Mesendoderm (in vitro differentiated cells): ENCODE measurements around the gene CCSER1.
A peak's percentile ranks its signal among the peaks of the same experiment; 100 is the strongest.

Experiments used
- DNase-seq: peaks from one replicate; pipeline ENCODE4 v3.0.0; 2013
- H2AK5ac ChIP-seq: 2 replicates; pipeline ENCODE4 v1.6.1; 2013; ENCODE audit warnings: low read length, inconsistent platforms
- H2BK120ac ChIP-seq: 2 replicates; pipeline ENCODE4 v1.6.1; 2013; ENCODE audit warnings: low read depth, mild to moderate bottlenecking, low read length, moderate library complexity, mixed read lengths
- H2BK15ac ChIP-seq: replicated peaks from 2 replicates; pipeline ENCODE4 v1.6.1; 2013; ENCODE audit warnings: low read depth, mild to moderate bottlenecking, moderate library complexity
- H2BK5ac ChIP-seq: 2 replicates; pipeline ENCODE4 v1.6.1; 2013; ENCODE audit warnings: low read length, inconsistent platforms
- H3K18ac ChIP-seq: 2 replicates; pipeline ENCODE4 v1.6.1; 2013; ENCODE audit warnings: mild to moderate bottlenecking, low read length, mixed read lengths
- H3K23ac ChIP-seq: one replicate; pipeline ENCODE4 v1.6.1; 2013; ENCODE audit warnings: low read length
- H3K27ac ChIP-seq: 2 replicates; pipeline ENCODE4 v1.5.1; 2013; ENCODE audit warnings: low read depth, mild to moderate bottlenecking, inconsistent platforms, low read length, moderate library complexity
- H3K27me3 ChIP-seq: 2 replicates; pipeline ENCODE4 v1.6.1; 2013; ENCODE audit warnings: low read length, control low read depth, mild to moderate bottlenecking, inconsistent platforms; ENCODE audit not compliant: insufficient read depth, poor library complexity
- H3K36me3 ChIP-seq: 2 replicates; pipeline ENCODE4 v1.6.1; 2013; ENCODE audit warnings: low read length, inconsistent platforms; ENCODE audit not compliant: control insufficient read depth, insufficient read depth
- H3K4ac ChIP-seq: one replicate; pipeline ENCODE4 v1.6.1; 2013; ENCODE audit warnings: low read depth, mild to moderate bottlenecking, low read length, moderate library complexity
- H3K4me1 ChIP-seq: 2 replicates; pipeline ENCODE4 v1.6.1; 2013; ENCODE audit warnings: low read depth, low read length, inconsistent platforms; ENCODE audit not compliant: control insufficient read depth
- H3K4me2 ChIP-seq: 2 replicates; pipeline ENCODE4 v1.6.1; 2013; ENCODE audit warnings: low read length
- H3K4me3 ChIP-seq: 2 replicates; pipeline ENCODE4 v1.5.1; 2013; ENCODE audit warnings: mild to moderate bottlenecking, low read length
- H3K56ac ChIP-seq: one replicate; pipeline ENCODE4 v1.6.1; 2013; ENCODE audit warnings: low read length
- H3K79me1 ChIP-seq: 2 replicates; pipeline ENCODE4 v1.6.1; 2013; ENCODE audit warnings: low read length, inconsistent platforms
- H3K79me2 ChIP-seq: 2 replicates; pipeline ENCODE4 v1.6.1; 2013; ENCODE audit warnings: mild to moderate bottlenecking, low read length; ENCODE audit not compliant: control insufficient read depth, insufficient read depth
- H3K9ac ChIP-seq: 2 replicates; pipeline ENCODE4 v1.6.1; 2013; ENCODE audit warnings: low read length, inconsistent platforms
- H4K5ac ChIP-seq: one replicate; pipeline ENCODE4 v1.6.1; 2013; ENCODE audit warnings: low read length
- H4K8ac ChIP-seq: one replicate; pipeline ENCODE4 v1.6.1; 2013; ENCODE audit warnings: low read depth, mild to moderate bottlenecking, control low read depth, low read length, moderate library complexity
- WGBS: extraction: QIAGEN DNeasy Blood & Tissue Kit; methylation state at CpG from one replicate; pipeline ENCODE4 v1.1.7; 2013; ENCODE audit warnings: low lambda C conversion rate, missing lambda C conversion rate; ENCODE audit not compliant: insufficient coverage; ENCODE audit errors: extremely low coverage; 5-methylcytosine and 5-hydroxymethylcytosine counted together

CCSER1 gene

GRCh38 chr4:90121676-90122354 is 5.4 kb upstream of the CCSER1 start:
- DNase-seq, result no peak
- Histone ChIP-seq H3K4ac (no peak overlapping the region), H3K27me3 (no peaks in the 10 kb centered on the region), H3K9ac (no peak overlapping the region), H4K8ac (no peak overlapping the region), H3K23ac (no peak overlapping the region), H2BK120ac (no peak overlapping the region), H3K4me1 (no peaks in the 10 kb centered on the region), H3K27ac (no peak overlapping the region), H2BK5ac (no peak overlapping the region), H2BK15ac (no peak overlapping the region), H3K4me2 (no peak overlapping the region), H3K36me3 (no peaks in the 10 kb centered on the region), H2AK5ac (no peak overlapping the region), H3K18ac (no peak overlapping the region), H3K79me2 (no peaks in the 10 kb centered on the region), H3K56ac (no peak overlapping the region), H3K79me1 (no peaks in the 10 kb centered on the region), H4K5ac (no peak overlapping the region), H3K4me3 (no peak overlapping the region)
- WGBS, result no CpG with 5 or more reads among the region's 3 CpGs

GRCh38 chr4:90122355-90122748 is 4.8 kb upstream of the CCSER1 start:
- H3K36me3 ChIP-seq, result no peaks in the 10 kb centered on the region
- H3K56ac ChIP-seq, result no peak overlapping the region
- no peaks in the 10 kb centered on the region for H3K4me1 ChIP-seq
- H3K4me2 ChIP-seq, result no peak overlapping the region
- H2BK15ac ChIP-seq, result no peak overlapping the region
- H2BK5ac ChIP-seq, result no peak overlapping the region
- no CpG with 5 or more reads among the region's 7 CpGs for WGBS
- H3K23ac ChIP-seq, result no peak overlapping the region
- no peak for DNase-seq
- H4K5ac ChIP-seq, result no peak overlapping the region
- H3K27ac ChIP-seq, result no peak overlapping the region
- H3K79me2 ChIP-seq, result no peaks in the 10 kb centered on the region
- H3K4me3 ChIP-seq, result no peak overlapping the region
- no peak overlapping the region for H3K4ac ChIP-seq
- no peak overlapping the region for H3K9ac ChIP-seq
- H3K27me3 ChIP-seq, result no peaks in the 10 kb centered on the region
- H4K8ac ChIP-seq, result no peak overlapping the region
- H3K18ac ChIP-seq, result no peak overlapping the region
- no peaks in the 10 kb centered on the region for H3K79me1 ChIP-seq
- no peak overlapping the region for H2AK5ac ChIP-seq
- no peak overlapping the region for H2BK120ac ChIP-seq

GRCh38 chr4:90124276-90124675 is 2.9 kb upstream of the CCSER1 start:
- H3K79me2 ChIP-seq, result no peaks in the 10 kb centered on the region
- H3K4me3 ChIP-seq, result no peak overlapping the region
- H3K56ac ChIP-seq, result no peak overlapping the region
- no peak overlapping the region for H4K8ac ChIP-seq
- no peak overlapping the region for H3K27ac ChIP-seq
- no peak overlapping the region for H2AK5ac ChIP-seq
- no peak for DNase-seq
- H3K27me3 ChIP-seq, result no peaks in the 10 kb centered on the region
- no peak overlapping the region for H3K18ac ChIP-seq
- H2BK120ac ChIP-seq, result no peak overlapping the region
- H3K4ac ChIP-seq, result no peak overlapping the region
- H2BK15ac ChIP-seq, result no peak overlapping the region
- no peak overlapping the region for H2BK5ac ChIP-seq
- H4K5ac ChIP-seq, result no peak overlapping the region
- no peak overlapping the region for H3K4me2 ChIP-seq
- no peaks in the 10 kb centered on the region for H3K4me1 ChIP-seq
- no peak overlapping the region for H3K23ac ChIP-seq
- H3K79me1 ChIP-seq, result no peaks in the 10 kb centered on the region
- no peak overlapping the region for H3K9ac ChIP-seq
- H3K36me3 ChIP-seq, result no peaks in the 10 kb centered on the region

GRCh38 chr4:90126805-90127204 is 389 bp upstream of the CCSER1 start:
- H3K9ac ChIP-seq, result peak overlapping the region; percentile 13
- no peak overlapping the region for H3K56ac ChIP-seq
- no peak overlapping the region for H3K4me3 ChIP-seq
- no peaks in the 10 kb centered on the region for H3K4me1 ChIP-seq
- H3K36me3 ChIP-seq, result no peaks in the 10 kb centered on the region
- H3K23ac ChIP-seq, result no peak overlapping the region
- no CpG with 5 or more reads among the region's 8 CpGs for WGBS
- no peak overlapping the region for H2BK120ac ChIP-seq
- H3K79me1 ChIP-seq, result no peaks in the 10 kb centered on the region
- peak overlapping the region; percentile 53 for H3K4me2 ChIP-seq
- no peak overlapping the region for H3K18ac ChIP-seq
- no peaks in the 10 kb centered on the region for H3K27me3 ChIP-seq
- no peak overlapping the region for H3K4ac ChIP-seq
- H4K8ac ChIP-seq, result no peak overlapping the region
- H2BK5ac ChIP-seq, result no peak overlapping the region
- H2AK5ac ChIP-seq, result no peak overlapping the region
- H4K5ac ChIP-seq, result no peak overlapping the region
- no peak overlapping the region for H3K27ac ChIP-seq
- peak; percentile 51 for DNase-seq
- no peak overlapping the region for H2BK15ac ChIP-seq
- no peaks in the 10 kb centered on the region for H3K79me2 ChIP-seq

- Histone ChIP-seq H3K27me3 (no peaks in the 10 kb centered on the region), H2BK5ac (no peak overlapping the region), H3K4ac (no peak overlapping the region), H2BK15ac (no peak overlapping the region), H3K56ac (peak overlapping the region; percentile 77), H3K79me1 (no peaks in the 10 kb centered on the region), H3K79me2 (no peaks in the 10 kb centered on the region), H3K4me2 (peak overlapping the region; percentile 53), H4K5ac (no peak overlapping the region), H3K36me3 (no peaks in the 10 kb centered on the region), H3K23ac (no peak overlapping the region), H3K27ac (no peak overlapping the region), H4K8ac (no peak overlapping the region), H3K9ac (peak overlapping the region; percentile 58), H3K4me3 (peak overlapping the region; percentile 44), H3K4me1 (no peaks in the 10 kb centered on the region), H2BK120ac (no peak overlapping the region), H2AK5ac (no peak overlapping the region), H3K18ac (peak overlapping the region; percentile 8)
- WGBS, result no CpG with 5 or more reads among the region's 81 CpGs
- no peak for DNase-seq
These were observed 632 bp downstream of the CCSER1 start for GRCh38 chr4:90127706-90128345.
